HG02642 (cell line): ENCODE data around the gene AFF2.

ENCODE experiments used
- ATAC-seq: cut with Tn5 transposase; IDR thresholded peaks from one replicate; pipeline ENCODE4 v1.9.1; 2021; ENCODE audit warnings: mild to moderate bottlenecking; ENCODE audit not compliant: unreplicated experiment, poor library complexity

Gene AFF2

DNA sequence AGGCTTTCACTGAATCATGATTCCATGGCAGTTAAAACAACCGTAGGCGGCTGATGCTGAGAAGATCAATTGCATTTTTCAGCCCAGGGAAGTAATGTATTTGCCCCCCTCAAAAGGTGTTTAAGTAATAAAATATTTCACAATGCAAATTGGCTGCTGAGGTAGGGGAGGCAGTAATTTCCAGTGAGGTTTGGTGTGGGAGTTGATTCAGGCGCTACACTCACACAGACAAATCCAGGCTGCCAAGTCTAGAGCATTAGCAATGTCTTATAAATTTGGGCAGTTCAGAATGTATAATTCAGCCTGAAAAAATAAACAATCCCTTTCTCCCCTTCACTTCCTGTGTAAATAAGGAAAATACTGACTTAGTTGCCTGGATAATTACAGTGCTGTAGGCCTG lies 543.0 kb downstream of the AFF2 start:
- ATAC-seq = no peak

DNA sequence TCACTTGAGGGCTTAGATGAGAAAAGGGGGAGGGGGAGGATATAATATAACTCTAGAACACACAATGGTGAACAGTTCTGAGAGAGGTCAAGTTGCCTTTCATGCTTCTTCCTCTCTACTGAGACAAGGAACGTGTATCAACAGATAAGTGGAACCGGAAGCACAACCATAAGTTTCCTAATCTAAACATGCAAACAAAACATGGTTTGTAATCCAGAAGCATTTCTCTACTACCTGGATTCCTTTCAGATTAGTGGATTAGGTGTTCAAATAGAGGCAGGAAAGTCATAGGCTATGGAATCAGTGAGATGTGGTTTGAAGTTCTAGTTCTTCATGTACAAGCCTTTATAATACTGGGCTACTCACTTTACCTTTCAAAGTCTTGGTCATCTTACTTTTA lies 544.1 kb downstream of the AFF2 start:
- ATAC-seq = no peak

DNA sequence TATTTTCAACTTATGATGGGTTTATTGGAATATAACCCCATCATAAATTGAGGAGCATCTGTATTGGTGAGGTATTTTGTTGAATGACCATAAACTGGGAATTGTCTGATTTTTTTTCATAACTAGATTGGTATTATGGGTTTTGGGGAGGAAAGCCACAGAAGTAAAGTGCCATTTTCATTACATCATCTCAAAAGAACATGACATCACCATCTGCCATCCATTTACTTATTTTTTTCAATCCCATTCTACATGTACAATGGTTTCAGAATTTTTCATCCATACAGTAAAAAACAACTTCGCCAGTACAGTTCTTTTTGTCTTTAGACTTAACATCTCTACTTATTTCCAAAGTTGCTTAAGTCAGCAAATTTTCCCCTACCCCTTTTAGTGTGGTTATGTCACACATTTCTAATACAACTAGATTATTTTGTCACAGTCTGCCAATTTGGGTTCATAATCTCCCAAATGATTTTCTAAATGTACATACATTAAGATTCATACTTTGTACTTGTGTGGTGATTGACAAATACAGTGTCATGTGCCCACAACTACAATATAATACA lies 545.3 kb downstream of the AFF2 start:
- no peak for ATAC-seq
